GM12892 (cell line): ENCODE results near the gene BMPR1A.

Source experiments
- POLR2A ChIP-seq: IDR thresholded peaks from 2 replicates; pipeline ENCODE4 v1.6.1; 2011; ENCODE audit warnings: low read depth, low read length, control low read depth
- POLR2AphosphoS5 ChIP-seq: IDR thresholded peaks from 2 replicates; pipeline ENCODE4 v1.6.1; 2011; ENCODE audit warnings: low read depth, low read length, control low read depth
- TAF1 ChIP-seq: IDR thresholded peaks from 2 replicates; pipeline ENCODE4 v1.6.1; 2011; ENCODE audit warnings: low read depth, mild to moderate bottlenecking, control low read depth, low read length, borderline replicate concordance

- TF ChIP-seq POLR2AphosphoS5: no peak
- no peak for TF ChIP-seq POLR2A
- no peak for TF ChIP-seq TAF1
Observed at GRCh38 chr10:86786368-86786767, 29.9 kb downstream of the BMPR1A start.
